GM19324 (cell line): ENCODE results near the gene PDE4A.
"Not testable (repeated sequence)": the region's sequence is repeated elsewhere in the genome, so short reads cannot be mapped to it uniquely, and the experiment has no call there.

Experiments
- ATAC-seq: cut with Tn5 transposase; IDR thresholded peaks from one replicate; pipeline ENCODE4 v1.9.1; 2021; ENCODE audit warnings: mild to moderate bottlenecking, moderate library complexity; ENCODE audit not compliant: unreplicated experiment, low FRiP score

Gene PDE4A

DNA sequence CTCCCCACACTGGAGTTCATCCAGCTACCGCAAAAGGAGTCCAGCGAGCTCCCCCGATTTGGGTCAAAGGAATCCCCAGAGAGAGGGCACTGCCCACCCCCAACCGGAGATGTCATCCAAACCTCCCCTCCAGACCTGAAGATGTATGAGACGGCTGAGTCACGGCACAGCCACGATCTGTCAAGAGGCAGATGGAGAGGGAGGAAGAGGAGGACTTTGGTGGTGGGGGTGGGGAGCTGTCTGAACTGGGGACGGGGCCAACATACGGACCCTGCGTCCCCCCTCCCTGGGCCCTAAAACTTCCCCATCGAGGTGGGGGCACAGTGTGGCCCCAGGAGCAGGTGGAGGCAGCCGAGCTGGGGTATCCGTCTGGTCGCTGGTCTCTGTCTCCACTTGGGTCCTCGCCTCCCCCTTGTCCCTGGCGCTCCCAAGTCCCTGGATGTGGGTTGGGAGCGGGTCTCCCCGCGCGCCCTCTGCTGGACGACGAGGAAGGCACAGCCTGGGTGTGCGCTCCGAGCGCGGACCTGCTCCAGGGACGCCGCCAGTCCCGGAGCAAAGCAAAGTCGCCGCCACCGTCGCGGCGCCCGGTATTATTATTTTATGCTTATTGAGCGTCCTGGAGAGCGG lies 3.8 kb downstream of the PDE4A start:
- ATAC-seq, result no peak

GRCh38 chr19:10427169-10427568 lies 6.8 kb downstream of the PDE4A start:
- no peak for ATAC-seq

DNA sequence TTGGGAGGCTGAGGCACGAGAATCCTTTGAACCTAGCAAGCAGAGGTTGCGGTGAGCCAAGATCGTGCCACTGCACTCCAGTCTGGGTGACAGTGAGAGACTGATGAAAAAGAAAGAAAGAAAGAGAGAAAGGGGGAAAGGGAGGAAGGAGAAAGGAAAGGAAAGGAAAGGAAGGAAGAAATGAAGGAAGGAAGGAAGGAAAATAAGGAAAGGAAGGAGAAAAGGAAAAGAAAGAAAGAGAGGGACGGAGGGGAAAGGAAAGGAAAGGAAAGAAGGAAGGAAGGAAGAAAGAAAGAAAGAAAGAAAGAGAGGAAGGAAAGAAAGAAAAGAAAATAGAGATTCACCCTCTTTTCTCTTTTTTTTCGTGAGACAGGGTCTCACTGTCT lies 8.7 kb downstream of the PDE4A start:
- no peak for ATAC-seq

DNA sequence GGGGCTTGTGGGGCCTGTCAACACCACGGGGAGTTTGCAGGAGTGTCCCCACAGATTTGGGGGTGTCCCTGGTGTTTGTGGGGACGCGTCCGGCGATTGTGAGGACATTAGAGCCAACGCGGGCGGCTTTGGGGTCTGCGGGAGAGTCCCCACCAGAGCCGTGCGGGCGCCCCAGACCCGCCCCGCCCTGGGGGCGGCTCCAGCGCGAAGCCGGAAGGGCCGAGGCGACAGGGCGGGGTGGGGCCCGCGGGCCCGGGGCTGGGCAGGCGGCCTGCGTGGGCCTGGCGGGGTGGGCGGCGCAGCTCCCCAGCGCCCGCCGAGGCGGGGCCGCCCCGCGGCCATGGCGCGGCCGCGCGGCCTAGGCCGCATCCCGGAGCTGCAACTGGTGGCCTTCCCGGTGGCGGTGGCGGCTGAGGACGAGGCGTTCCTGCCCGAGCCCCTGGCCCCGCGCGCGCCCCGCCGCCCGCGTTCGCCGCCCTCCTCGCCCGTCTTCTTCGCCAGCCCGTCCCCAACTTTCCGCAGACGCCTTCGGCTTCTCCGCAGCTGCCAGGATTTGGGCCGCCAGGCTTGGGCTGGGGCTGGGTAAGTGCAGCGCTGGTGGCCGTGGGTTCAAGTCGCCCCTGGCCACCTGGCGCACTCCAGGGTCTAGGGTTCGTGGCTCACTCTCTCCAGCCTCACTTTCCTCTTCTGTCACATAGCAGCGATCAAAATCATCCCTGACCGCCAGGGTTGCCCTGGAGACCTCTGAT lies 10.3 kb downstream of the PDE4A start:
- ATAC-seq, result no peak

- ATAC-seq, result no peak
Observed at GRCh38 chr19:10431254-10431942, 11.1 kb downstream of the PDE4A start.

DNA sequence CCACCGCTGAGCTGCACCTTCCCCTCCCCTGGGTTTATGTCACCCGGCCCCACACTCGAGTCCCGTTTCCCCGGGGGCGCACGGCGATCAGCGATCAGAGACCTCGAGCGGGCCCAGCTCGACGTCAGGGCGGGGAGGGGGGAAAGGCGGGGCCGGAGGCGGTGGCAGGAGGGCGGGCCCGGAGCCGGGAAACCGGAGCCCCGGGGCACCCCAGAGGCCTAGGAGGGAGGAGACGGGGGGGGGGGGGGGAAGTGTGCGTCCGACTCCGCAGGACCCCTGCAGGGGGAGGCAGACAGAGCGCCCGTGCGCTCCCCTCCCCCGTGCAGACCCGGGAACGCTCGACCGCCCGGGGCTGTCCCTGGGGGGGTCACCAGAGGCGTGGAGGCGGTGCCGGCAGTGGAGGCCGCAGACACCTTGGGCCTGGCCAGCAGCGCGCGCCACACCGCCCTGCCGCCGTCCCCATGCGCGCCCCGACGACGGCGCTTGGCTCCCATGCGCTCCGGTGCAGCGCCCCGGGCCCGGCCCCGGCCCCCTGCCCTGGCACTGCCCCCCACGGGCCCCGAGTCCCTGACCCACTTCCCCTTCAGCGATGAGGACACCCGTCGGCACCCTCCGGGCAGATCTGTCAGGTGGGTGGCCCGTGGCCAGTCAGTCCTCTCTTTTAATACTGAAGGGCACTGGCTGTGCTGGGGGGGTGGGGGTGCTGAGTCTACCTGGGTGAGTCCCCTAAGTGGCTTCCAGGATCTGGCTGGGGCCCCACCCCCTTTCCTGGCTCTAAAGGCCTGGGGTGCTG lies 11.8 kb downstream of the PDE4A start:
- ATAC-seq, result no peak

- no peak for ATAC-seq
Observed at GRCh38 chr19:10432736-10433130, 12.4 kb downstream of the PDE4A start.

DNA sequence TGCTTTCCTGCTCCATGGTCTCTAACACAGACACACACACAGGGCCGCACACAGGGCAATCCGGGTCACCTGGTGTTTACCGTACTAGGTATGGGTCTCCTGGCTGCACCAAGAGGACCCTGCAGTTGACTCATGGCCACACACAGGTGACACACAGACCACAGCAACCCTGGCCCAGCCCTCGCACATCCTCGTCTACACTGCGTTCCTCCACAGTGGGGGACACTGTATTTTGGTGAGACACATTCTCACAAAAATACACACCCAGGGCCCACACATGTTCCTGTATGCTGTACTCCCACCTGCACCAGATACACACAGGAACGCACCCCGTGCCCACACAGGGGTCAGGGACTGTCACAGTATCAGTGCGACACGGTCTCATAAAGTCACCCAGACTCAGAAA lies 12.8 kb downstream of the PDE4A start:
- ATAC-seq, result no peak

GRCh38 chr19:10439588-10439987 lies 19.2 kb downstream of the PDE4A start:
- no peak for ATAC-seq

- no peak for ATAC-seq
Observed at GRCh38 chr19:10442698-10443097, 22.4 kb downstream of the PDE4A start.

- no peak for ATAC-seq
Observed at GRCh38 chr19:10449037-10449436, 28.7 kb downstream of the PDE4A start.

- ATAC-seq, result no peak
Observed at GRCh38 chr19:10450191-10450852, 30.0 kb downstream of the PDE4A start.

DNA sequence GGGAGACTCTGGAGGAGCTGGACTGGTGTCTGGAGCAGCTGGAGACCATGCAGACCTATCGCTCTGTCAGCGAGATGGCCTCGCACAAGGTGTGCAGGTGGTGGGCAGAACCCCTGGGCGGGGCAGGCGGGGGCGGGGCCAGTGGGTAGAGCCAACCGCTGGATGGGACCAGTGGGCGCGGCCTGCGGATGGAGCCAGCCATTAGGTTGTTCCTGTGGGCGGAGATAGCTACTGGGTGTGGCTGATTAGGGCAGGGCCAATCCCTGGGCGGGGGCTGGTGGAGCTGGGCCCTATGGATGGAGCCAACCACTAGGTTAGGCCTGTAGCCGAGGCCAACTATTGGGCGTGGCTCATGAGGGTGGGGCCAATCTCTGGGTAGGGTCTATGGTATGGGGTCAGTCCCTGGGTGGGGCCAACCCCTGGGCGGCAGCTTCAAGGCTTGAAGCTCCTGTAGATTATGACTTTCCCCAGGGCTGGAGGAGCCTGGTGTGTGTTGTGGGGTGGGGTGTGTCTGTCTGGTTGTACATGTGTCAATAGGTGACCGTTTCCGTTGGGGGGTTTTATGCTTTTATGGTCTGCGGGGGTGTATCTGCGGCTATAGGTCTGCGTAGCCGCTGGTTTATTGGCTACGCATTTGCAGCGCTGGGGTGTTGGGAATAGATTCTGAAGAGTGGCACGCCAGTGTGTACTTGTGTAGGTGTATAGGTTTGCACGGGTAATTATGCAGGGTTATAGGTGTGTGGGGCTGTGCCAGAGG lies 30.7 kb downstream of the PDE4A start:
- ATAC-seq, result no peak

DNA sequence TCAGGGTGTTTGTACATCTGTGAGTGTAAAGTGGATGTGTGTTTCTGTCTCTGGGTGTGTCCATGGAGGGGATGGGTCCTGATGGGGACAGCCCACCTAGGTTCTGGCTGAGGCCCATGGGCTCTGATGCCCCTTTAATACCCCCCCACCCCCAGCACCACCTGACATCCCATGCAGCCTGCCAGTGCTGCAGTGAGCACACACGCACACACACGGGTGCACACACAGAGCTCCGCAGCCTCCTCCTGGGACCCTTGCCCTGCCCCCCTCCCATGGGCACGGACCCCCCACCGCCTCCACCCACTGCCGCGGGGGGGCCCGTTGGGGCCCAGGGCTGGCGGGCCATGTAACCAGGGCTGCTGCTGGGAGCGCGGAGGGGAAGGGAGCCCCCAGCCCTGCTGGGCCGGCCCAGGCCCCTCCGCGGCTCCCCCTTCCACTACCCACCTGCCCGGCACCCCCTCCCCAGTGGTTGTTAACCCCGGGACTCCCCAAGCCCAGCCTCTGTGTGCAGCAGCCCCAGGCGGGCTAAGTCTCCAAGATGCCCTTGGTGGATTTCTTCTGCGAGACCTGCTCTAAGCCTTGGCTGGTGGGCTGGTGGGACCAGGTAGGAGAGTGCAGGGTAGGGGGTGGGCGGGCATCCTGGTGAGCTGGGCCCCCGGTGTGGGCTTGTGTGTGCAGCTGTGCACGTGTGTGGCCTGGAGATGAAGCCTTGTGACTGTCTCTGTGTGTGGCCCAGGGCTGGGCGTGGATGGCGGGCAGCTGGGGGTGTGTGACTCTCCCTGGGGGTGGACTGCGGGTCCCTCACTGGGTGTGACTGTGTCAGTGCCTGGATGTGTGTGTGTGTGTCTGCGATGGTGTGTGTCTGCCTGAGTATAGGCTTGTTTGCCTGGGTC lies 32.6 kb downstream of the PDE4A start:
- no peak for ATAC-seq

- ATAC-seq, result no peak
Observed at GRCh38 chr19:10453852-10454251, 33.5 kb downstream of the PDE4A start.

DNA sequence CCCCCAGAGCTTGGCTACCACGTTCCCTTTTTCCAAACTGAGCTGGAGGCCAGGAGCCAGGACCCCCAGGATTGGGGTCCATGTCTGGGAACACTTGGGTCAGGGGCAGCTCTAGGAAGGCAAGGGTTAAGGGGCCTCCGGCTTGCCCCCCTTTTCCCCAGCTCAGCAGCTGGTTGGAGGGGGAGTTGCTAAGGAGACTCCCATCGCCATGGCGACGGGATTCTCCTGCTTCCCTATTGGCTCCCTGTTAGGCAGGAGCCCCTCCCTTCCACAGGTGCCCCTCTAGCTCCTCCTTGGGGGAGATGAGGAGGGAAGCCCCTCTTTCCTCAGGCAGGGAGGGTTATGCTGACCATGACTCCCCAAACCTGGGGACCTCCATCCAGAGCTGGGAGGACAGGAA lies 33.9 kb downstream of the PDE4A start:
- no peak for ATAC-seq

- not testable (repeated sequence) for ATAC-seq
Observed at GRCh38 chr19:10458733-10459132, 38.4 kb downstream of the PDE4A start.

- ATAC-seq, result no peak
Observed at GRCh38 chr19:10460714-10461046, 40.3 kb downstream of the PDE4A start.
